Immature natural killer cell (primary cell): ENCODE results near the gene ANGPTL2. TPM values are rescaled to one million over a fixed set of nuclear protein-coding genes. Genes with fewer than 3 reads are reported as not detected.

Experiments used
- DNase-seq, 3 donors: peaks; one replicate each; pipeline ENCODE4 v3.0.0; 2022; ENCODE audit warnings: mixed read lengths in 1 of 3
- H3K27ac Mint-ChIP-seq, 6 donors: one replicate each; pipeline ENCODE4 v1.8.0; 2020; ENCODE audit warnings: mixed read lengths in 6 of 6, mild to moderate bottlenecking in 5 of 6, inconsistent platforms in 4 of 6, moderate library complexity in 3 of 6
- H3K27me3 Mint-ChIP-seq, 3 donors: one replicate each; pipeline ENCODE4 v1.8.0; 2020 to 2021; ENCODE audit warnings: low read depth in 3 of 3, mild to moderate bottlenecking in 3 of 3, mixed read lengths in 3 of 3, moderate library complexity in 3 of 3, inconsistent platforms in 1 of 3
- H3K36me3 Mint-ChIP-seq, 3 donors: one replicate each; pipeline ENCODE4 v1.8.0; 2020; ENCODE audit warnings: mixed read lengths in 3 of 3, inconsistent platforms in 2 of 3, mild to moderate bottlenecking in 2 of 3
- H3K4me1 Mint-ChIP-seq, 2 donors: one replicate each; pipeline ENCODE4 v1.8.0; 2020; ENCODE audit warnings: inconsistent platforms in 2 of 2, mild to moderate bottlenecking in 2 of 2, mixed read lengths in 2 of 2, moderate library complexity in 1 of 2
- H3K4me3 Mint-ChIP-seq, 5 donors: one replicate each; pipeline ENCODE4 v1.8.0; 2020; ENCODE audit warnings: mild to moderate bottlenecking in 5 of 5, mixed read lengths in 5 of 5, inconsistent platforms in 3 of 5, moderate library complexity in 3 of 5
- H3K9me3 Mint-ChIP-seq, 6 donors: one replicate each; pipeline ENCODE4 v1.8.0; 2020; ENCODE audit warnings: mild to moderate bottlenecking in 6 of 6, mixed read lengths in 6 of 6, inconsistent platforms in 4 of 6, moderate library complexity in 3 of 6
- polyA plus RNA-seq, 3 donors: library from polyadenylated mRNA; unstranded; fragments of 300-500 nt; fragmentation: Illumina TruSeq; gene quantifications; one replicate each; pipeline ENCODE4 v1.2.3, GENCODE V29; 2021

Gene ANGPTL2
- polyA plus RNA-seq, 3 donors from 2014 or later, result not detected

- Mint-ChIP-seq H3K4me3 (no peak overlapping the region), H3K36me3 (peaks cover 0 to 4% (median 3%) of the 10 kb centered on the region in 3 donors), H3K27ac (no peak overlapping the region), H3K27me3 (peaks cover 0 to 3% (median 2%) of the 10 kb centered on the region in 3 donors), H3K9me3 (no peaks in the 10 kb centered on the region), H3K4me1 (no peaks in the 10 kb centered on the region)
- no peak for DNase-seq
These were observed 14.6 kb upstream of the ANGPTL2 start for GRCh38 chr9:127136880-127137639.

DNA sequence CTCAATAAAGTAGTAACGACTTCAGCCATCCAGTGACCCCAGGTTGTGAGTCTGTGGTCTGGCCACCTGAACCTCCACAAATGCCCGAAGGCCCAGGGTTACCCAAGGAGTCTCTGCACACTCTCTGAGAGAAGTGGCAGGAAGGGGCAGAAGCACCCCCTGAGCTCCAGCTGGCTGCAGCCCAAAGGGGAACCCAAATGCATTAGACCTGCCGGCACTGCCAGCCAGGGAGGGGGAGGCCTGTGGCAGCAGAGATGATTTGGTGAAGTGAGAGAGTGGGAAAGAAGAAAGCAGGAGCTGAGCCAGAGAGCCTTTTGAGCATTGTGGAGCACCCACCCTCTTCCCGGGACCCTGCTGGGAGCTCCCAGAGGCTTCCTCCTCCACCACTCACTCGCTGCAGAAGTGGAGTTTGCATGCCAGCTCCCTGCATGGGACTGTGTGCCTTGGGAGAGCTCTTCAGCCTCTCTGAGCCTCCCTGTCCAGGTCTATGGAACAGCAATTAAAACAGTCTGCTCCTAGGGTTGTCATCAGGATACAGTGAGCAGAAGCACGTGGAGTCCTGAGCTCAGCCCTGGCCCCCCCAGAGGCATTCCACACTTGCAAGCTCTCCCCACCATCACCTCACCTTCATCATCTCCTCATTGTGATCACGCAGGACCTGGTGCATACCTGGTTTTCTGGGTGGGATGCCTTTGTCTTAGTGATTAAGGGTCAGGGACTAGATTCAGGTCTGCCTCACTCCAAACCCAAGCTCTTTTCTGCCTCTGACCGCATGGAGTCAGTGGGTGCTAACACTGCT lies 13.8 kb upstream of the ANGPTL2 start:
- peaks cover 0 to 4% (median 3%) of the 10 kb centered on the region in 3 donors for H3K36me3 Mint-ChIP-seq
- DNase-seq, result no peak
- H3K9me3 Mint-ChIP-seq, result no peaks in the 10 kb centered on the region
- peaks cover 0 to 3% (median 2%) of the 10 kb centered on the region in 3 donors for H3K27me3 Mint-ChIP-seq
- no peak overlapping the region for H3K27ac Mint-ChIP-seq
- H3K4me1 Mint-ChIP-seq, result no peaks in the 10 kb centered on the region
- H3K4me3 Mint-ChIP-seq, result no peak overlapping the region

DNA sequence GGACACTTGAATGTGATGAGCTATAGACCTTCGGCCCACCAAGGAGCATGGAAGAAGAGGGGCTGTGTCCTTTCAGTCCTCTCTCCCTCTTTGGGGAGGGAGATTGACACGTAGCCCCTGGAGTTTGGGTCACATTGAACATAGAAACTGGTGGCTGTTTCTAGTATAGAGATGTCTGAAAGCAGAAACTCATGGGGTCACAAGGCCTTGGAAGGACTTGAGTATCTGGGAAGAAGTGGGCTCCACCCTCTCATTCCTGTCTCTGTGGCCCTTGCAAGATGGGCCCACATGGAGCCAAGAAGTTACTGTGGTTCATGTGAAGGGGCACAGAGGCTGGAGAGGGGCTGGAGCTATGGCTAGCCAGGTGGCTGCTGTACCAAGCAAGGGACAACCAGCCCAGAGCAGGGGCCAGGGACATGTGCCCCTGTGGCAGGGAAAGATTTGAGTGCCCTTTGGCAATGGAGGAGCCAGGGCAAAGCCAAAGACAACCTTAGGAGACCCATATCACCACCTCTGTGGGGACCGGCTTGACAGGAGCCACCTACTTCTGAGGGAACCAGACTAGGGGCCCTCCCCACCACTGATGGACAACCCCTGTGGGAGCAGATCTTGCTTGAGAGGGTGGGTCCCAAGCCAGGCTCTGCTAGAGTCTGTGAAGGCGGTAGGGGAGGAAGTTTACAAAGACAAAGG lies 12.8 kb upstream of the ANGPTL2 start:
- no peak overlapping the region for H3K27ac Mint-ChIP-seq
- H3K4me3 Mint-ChIP-seq, result no peak overlapping the region
- H3K36me3 Mint-ChIP-seq, result peaks cover 0 to 4% (median 0%) of the 10 kb centered on the region in 3 donors
- no peak for DNase-seq
- H3K4me1 Mint-ChIP-seq, result no peaks in the 10 kb centered on the region
- peaks cover 0 to 3% (median 0%) of the 10 kb centered on the region in 3 donors for H3K27me3 Mint-ChIP-seq
- no peaks in the 10 kb centered on the region for H3K9me3 Mint-ChIP-seq

- H3K9me3 Mint-ChIP-seq, result no peaks in the 10 kb centered on the region
- H3K36me3 Mint-ChIP-seq, result peaks cover 0 to 4% (median 0%) of the 10 kb centered on the region in 3 donors
- H3K27ac Mint-ChIP-seq, result peak overlapping the region in 1 of 6 donors; percentile 30
- H3K4me1 Mint-ChIP-seq, result no peaks in the 10 kb centered on the region
- no peak overlapping the region for H3K4me3 Mint-ChIP-seq
- DNase-seq, result no peak
- peaks cover 0 to 3% (median 0%) of the 10 kb centered on the region in 3 donors for H3K27me3 Mint-ChIP-seq
These were observed 11.3 kb upstream of the ANGPTL2 start for GRCh38 chr9:127133739-127134167.

DNA sequence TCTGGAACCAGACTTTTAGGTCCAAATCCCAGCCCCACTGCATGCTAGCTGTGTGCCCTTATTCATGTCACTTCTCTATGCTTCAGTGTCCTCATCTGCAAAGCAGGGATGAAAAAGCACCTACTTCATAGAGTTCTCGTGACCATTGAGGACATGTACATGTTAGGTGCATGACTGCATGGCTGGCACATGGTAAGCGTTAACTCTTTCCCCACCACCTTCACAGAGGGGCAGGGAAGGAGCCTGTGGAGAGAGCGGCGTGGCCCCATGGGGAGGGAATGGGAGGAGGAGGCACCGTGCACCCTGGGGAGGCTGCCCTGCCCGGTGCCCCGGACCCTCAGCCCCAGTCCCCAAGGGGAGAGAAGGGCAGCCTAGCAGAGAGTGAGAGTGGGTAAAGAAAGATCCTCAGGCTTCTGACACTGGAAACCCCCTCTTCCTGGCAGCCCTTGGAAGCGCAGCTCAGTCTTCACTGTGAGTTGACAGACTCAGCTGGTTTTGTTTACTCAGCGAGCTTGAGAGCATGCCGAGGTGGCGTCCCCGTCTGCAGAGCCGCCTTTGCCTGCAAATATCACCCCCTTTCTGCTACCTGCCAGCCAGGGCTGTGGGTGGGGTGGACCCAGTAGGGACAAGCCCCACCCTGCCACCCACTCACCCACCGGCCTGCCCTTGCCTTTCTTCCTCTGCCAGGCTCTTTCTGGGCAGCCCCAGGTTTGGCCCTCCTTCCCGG lies 10.6 kb upstream of the ANGPTL2 start:
- no peak for DNase-seq
- Mint-ChIP-seq H3K27ac (peak overlapping the region in 1 of 6 donors; percentile 30), H3K4me3 (no peak overlapping the region), H3K36me3 (peaks cover 0 to 4% (median 0%) of the 10 kb centered on the region in 3 donors), H3K27me3 (peaks cover 0 to 3% (median 0%) of the 10 kb centered on the region in 3 donors), H3K9me3 (no peaks in the 10 kb centered on the region), H3K4me1 (no peaks in the 10 kb centered on the region)

GRCh38 chr9:127132375-127132774 lies 9.9 kb upstream of the ANGPTL2 start:
- H3K27me3 Mint-ChIP-seq, result peaks cover 0 to 3% (median 0%) of the 10 kb centered on the region in 3 donors
- no peak for DNase-seq
- H3K36me3 Mint-ChIP-seq, result peaks cover 0 to 4% (median 1%) of the 10 kb centered on the region in 3 donors
- no peak overlapping the region for H3K27ac Mint-ChIP-seq
- no peaks in the 10 kb centered on the region for H3K4me1 Mint-ChIP-seq
- H3K4me3 Mint-ChIP-seq, result no peak overlapping the region
- no peaks in the 10 kb centered on the region for H3K9me3 Mint-ChIP-seq

DNA sequence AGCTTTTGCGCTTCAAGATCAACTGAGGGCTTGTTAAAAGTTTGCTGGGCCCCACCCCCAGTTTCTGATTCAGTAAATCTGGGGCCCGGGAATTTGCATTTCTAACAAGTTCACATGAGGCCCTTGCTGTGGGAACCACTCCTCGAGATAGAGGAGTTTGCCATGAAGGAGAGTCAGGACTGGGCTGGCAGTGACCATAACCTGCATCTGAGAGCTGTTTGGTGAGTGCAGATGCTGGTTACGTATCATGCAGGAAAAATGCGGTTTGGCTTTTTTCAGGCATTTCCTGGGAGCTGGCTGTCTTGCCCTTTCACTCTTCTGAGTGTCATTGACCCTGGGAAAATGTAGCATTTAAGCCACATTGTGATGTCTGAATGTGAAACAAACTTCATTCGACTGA lies 9.4 kb upstream of the ANGPTL2 start:
- no peaks in the 10 kb centered on the region for H3K4me1 Mint-ChIP-seq
- peaks cover 0 to 3% (median 0%) of the 10 kb centered on the region in 3 donors for H3K27me3 Mint-ChIP-seq
- H3K36me3 Mint-ChIP-seq, result peaks cover 0 to 6% (median 4%) of the 10 kb centered on the region in 3 donors
- DNase-seq, result no peak
- no peak overlapping the region for H3K27ac Mint-ChIP-seq
- H3K9me3 Mint-ChIP-seq, result no peaks in the 10 kb centered on the region
- no peak overlapping the region for H3K4me3 Mint-ChIP-seq

- no peak overlapping the region for H3K4me3 Mint-ChIP-seq
- no peaks in the 10 kb centered on the region for H3K9me3 Mint-ChIP-seq
- H3K27me3 Mint-ChIP-seq, result peaks cover 0 to 3% (median 0%) of the 10 kb centered on the region in 3 donors
- no peak for DNase-seq
- no peak overlapping the region for H3K27ac Mint-ChIP-seq
- H3K4me1 Mint-ChIP-seq, result no peaks in the 10 kb centered on the region
- peaks cover 0 to 7% (median 4%) of the 10 kb centered on the region in 3 donors for H3K36me3 Mint-ChIP-seq
These were observed 8.5 kb upstream of the ANGPTL2 start for GRCh38 chr9:127130661-127131538.

DNA sequence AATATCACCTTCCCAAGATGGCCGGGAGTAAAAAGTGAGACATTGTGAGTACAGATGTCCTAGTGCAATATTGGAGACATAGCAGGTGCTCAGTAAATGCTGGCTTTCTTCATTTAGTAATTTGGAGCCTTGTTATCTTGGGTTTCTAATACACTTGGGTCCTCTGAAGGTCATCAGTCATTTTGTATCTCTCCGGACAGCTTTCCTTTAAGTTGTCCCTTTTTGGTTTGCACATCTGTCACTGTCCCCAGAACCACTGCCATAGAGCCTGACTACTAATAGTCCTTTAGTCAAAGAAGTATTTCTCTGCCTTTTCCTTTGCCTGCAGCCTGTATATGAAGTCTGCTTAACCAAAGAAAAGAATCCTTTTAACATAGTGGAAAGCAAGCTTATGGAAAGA lies 7.8 kb upstream of the ANGPTL2 start:
- no peak for DNase-seq
- H3K9me3 Mint-ChIP-seq, result no peaks in the 10 kb centered on the region
- no peaks in the 10 kb centered on the region for H3K27me3 Mint-ChIP-seq
- no peak overlapping the region for H3K27ac Mint-ChIP-seq
- H3K4me1 Mint-ChIP-seq, result no peaks in the 10 kb centered on the region
- H3K4me3 Mint-ChIP-seq, result no peak overlapping the region
- H3K36me3 Mint-ChIP-seq, result peaks cover 0 to 9% (median 4%) of the 10 kb centered on the region in 3 donors

- H3K9me3 Mint-ChIP-seq, result no peaks in the 10 kb centered on the region
- no peak overlapping the region for H3K4me3 Mint-ChIP-seq
- H3K27me3 Mint-ChIP-seq, result no peaks in the 10 kb centered on the region
- H3K27ac Mint-ChIP-seq, result peak overlapping the region in 1 of 6 donors; percentile 43
- H3K4me1 Mint-ChIP-seq, result no peaks in the 10 kb centered on the region
- H3K36me3 Mint-ChIP-seq, result peaks cover 0 to 9% (median 4%) of the 10 kb centered on the region in 3 donors
- DNase-seq, result no peak
These were observed 7.3 kb upstream of the ANGPTL2 start for GRCh38 chr9:127129718-127130085.

- H3K9me3 Mint-ChIP-seq, result no peaks in the 10 kb centered on the region
- no peak overlapping the region for H3K4me3 Mint-ChIP-seq
- no peak for DNase-seq
- no peaks in the 10 kb centered on the region for H3K27me3 Mint-ChIP-seq
- H3K36me3 Mint-ChIP-seq, result peaks cover 0 to 9% (median 1%) of the 10 kb centered on the region in 3 donors
- no peak overlapping the region for H3K27ac Mint-ChIP-seq
- H3K4me1 Mint-ChIP-seq, result no peaks in the 10 kb centered on the region
These were observed 6.8 kb upstream of the ANGPTL2 start for GRCh38 chr9:127129073-127129717.

DNA sequence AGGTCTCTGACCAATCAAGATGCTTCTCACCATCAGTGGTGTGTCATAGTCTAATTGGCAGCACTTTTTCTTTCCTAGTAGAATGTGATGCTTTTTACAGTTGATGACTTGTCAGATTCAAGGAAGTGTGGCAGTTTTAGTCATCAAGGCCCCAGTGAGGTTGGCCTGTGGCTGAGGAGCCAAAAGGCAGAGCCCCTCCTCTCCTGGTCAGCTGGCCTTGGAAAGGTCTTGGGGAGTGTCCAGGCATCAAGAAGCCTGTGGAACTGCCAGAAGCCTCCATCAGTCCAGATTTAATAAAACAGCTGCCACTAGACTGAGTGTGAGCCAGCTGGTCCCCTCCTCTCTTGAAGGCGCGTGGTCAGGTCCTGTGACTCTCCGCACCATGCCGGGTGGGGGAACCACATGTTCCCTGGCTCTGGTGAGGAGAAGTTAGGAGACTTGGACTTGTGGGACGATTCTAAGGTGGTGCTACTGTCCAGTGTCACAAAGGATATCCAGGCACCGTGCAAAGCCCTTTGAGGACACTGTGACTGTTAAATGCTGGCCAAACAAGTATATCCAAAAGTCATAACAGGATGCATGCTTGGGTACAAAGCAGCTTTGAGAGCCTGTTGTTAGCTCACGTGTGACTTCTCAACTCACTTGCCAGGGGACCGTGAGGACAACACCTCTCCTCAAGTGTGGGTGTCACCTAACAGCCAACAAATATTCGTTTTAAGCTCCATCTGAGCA lies 6.1 kb upstream of the ANGPTL2 start:
- H3K36me3 Mint-ChIP-seq, result peaks cover 0 to 11% (median 1%) of the 10 kb centered on the region in 3 donors
- no peak for DNase-seq
- H3K27ac Mint-ChIP-seq, result no peak overlapping the region
- no peaks in the 10 kb centered on the region for H3K9me3 Mint-ChIP-seq
- H3K27me3 Mint-ChIP-seq, result no peaks in the 10 kb centered on the region
- no peaks in the 10 kb centered on the region for H3K4me1 Mint-ChIP-seq
- no peak overlapping the region for H3K4me3 Mint-ChIP-seq
